Adipose tissue (tissue), 3 donors: ENCODE measurements around the gene AKR7A2. TPM values are rescaled to one million over a fixed set of nuclear protein-coding genes. Genes with fewer than 3 reads are reported as not detected.

Experiments used
- polyA plus RNA-seq, 3 donors: library from polyadenylated mRNA; stranded (reverse); fragments of 200-250 nt; gene quantifications; one replicate each; pipeline ENCODE4 v1.2.3, GENCODE V29; 2013
- donor health status: healthy with polysubstance abuse.
- donor health status: Bipolar disorder and iron deficiency.
- donor health status: healthy.

AKR7A2 gene
- polyA plus RNA-seq, 3 donors, result 38.4 to 54.5 (median 48.0) TPM

Other genes starting within 250 kb of the AKR7A2 start
- 10 to 100 TPM; 37.3 to 80.4 (median 76.5) TPM for gene UBR4, start 101.9 kb downstream of the AKR7A2 start, polyA plus RNA-seq
- 10 to 100 TPM in 2 of 3 donors, 1 to 10 TPM in 1; 8.1 to 20.5 (median 13.2) TPM for gene EMC1, start 60.6 kb downstream of the AKR7A2 start, polyA plus RNA-seq
- gene MRTO4, start 60.3 kb downstream of the AKR7A2 start, polyA plus RNA-seq, result 10 to 100 TPM; 23.4 to 41.9 (median 27.6) TPM
- 100 to 1,000 TPM in 1 of 3 donors, 10 to 100 TPM in 1, 1 to 10 TPM in 1; 1.0 to 296 (median 29.6) TPM for gene AKR7A3, start 23.4 kb downstream of the AKR7A2 start, polyA plus RNA-seq
- gene SLC66A1, start 182 bp upstream of the AKR7A2 start, polyA plus RNA-seq, result 10 to 100 TPM in 2 of 3 donors, 1 to 10 TPM in 1; 6.7 to 12.7 (median 12.5) TPM
- gene CAPZB, start 173.4 kb upstream of the AKR7A2 start, polyA plus RNA-seq, result 100 to 1,000 TPM in 2 of 3 donors, 10 to 100 TPM in 1; 69.7 to 265 (median 214) TPM